Tibial nerve (tissue), 4 donors: ENCODE data around the gene DLGAP1. TPM values are rescaled to one million over a fixed set of nuclear protein-coding genes. Genes with fewer than 3 reads are reported as not detected.

Experiments used
- DNase-seq, 2 donors: peaks; one replicate each; pipeline ENCODE4 v3.0.0-alpha.2; 2019; ENCODE audit warnings: low spot score in 2 of 2
- H3K27ac ChIP-seq, 4 donors: fragments of 200-600 bp; sonication (generic) in 3 of 4; one replicate each; pipeline ENCODE4 v1.5.1; 2017 to 2019; ENCODE audit warnings: mild to moderate bottlenecking in 1 of 4
- H3K27me3 ChIP-seq, 2 donors: fragments of 200-600 bp; sonication (generic) in 1 of 2; one replicate each; pipeline versions ENCODE4 v1.5.1 to v1.6.0; 2017 to 2019
- H3K36me3 ChIP-seq, 3 donors: fragments of 200-600 bp; sonication (generic); one replicate each; pipeline ENCODE4 v1.5.1; 2018 to 2019
- H3K4me1 ChIP-seq, 4 donors: fragments of 200-600 bp; sonication (generic) in 3 of 4; one replicate each; pipeline ENCODE4 v1.5.1; 2017 to 2019
- H3K4me3 ChIP-seq, 4 donors: fragments of 200-600 bp; sonication (generic) in 3 of 4; one replicate each; pipeline ENCODE4 v1.5.1; 2017 to 2019; ENCODE audit warnings: mild to moderate bottlenecking in 1 of 4, moderate library complexity in 1 of 4
- H3K9me3 ChIP-seq, 4 donors: fragments of 200-600 bp; sonication (generic) in 3 of 4; one replicate each; pipeline ENCODE4 v1.5.1; 2017 to 2019
- CTCF ChIP-seq, 5 experiments: fragments of 200-600 bp in 3 of 5; fragments of 450-650 bp in 2 of 5; sonication (generic) in 3 of 5; IDR thresholded peaks; one replicate each; pipeline ENCODE4 v1.5.1; 2016 to 2019; ENCODE audit warnings: antibody characterized with exemption in 5 of 5, mild to moderate bottlenecking in 3 of 5, moderate library complexity in 2 of 5
- EP300 ChIP-seq, 2 donors: sonication (generic); formaldehyde crosslinking; IDR thresholded peaks; one replicate each; pipeline ENCODE4 v1.6.1; 2017; ENCODE audit warnings: antibody characterized with exemption in 2 of 2, mild to moderate bottlenecking in 1 of 2
- POLR2A ChIP-seq, 2 donors: fragments of 450-650 bp; IDR thresholded peaks; one replicate each; pipeline ENCODE4 v1.6.1; 2017; ENCODE audit warnings: antibody characterized with exemption in 2 of 2, mild to moderate bottlenecking in 2 of 2, moderate library complexity in 2 of 2
- WGBS, 2 donors: methylation state at CpG; one replicate each; pipeline ENCODE4 v1.1.5; 2018; 5-methylcytosine and 5-hydroxymethylcytosine counted together
- total RNA-seq, 4 donors: library from RNA; depleted of rRNA; stranded (reverse); fragments of >200 nt; gene quantifications; one replicate each; pipeline ENCODE4 v1.1.0, GENCODE V29; 2016

The DLGAP1 gene
- total RNA-seq, 4 donors from 2014 or later, result 1.5 to 18.3 (median 2.5) TPM

DNA sequence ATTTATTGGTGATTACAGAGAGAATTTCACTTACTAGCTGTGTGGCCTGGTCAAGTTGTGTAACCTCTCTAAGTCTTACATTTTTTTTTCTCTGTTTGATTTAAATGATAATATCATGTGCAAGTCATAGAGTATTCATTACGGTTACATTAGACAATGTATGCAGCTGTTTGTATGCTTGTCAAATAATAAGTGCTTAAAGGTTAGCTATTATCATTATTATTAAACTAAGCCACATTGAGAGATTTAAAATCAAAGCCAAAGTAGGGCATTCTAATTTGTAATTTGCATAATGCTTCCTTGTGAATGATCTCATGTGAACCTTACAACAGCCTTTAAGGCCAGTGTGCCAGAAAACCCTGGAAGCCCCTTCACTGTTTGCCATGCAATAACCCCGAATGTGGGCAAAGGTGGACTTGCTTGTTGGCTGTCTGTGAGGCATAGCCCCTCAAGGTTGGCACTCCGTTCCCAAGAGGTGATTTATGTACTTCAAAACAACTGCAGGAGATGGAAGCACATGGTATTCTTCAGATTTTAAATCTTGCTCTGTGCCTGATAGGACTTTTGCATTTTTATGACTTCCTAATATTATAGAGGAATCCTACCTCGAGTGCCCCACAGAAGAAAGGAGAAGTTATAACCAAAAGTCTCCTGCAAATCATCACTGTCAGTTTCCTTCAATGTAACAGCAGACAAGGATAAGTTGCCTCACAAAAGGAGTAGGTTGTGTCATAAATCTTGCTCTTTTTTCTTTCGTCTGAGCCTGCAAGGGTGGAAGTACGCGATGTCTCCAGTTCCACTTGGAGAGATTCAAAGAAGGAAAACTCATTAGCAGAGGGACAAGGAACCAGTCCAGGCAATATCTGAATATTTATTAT lies 733.1 kb downstream of the DLGAP1 start:
- peak overlapping the region in 2 of 4 donors; percentile 30 to 47 for H3K27ac ChIP-seq
- TF ChIP-seq EP300 (IDR thresholded peaks at IDR 0.05) (peak; percentile 52 to 68), CTCF (IDR thresholded peaks at IDR 0.05) (no peak)
- no peaks in the 10 kb centered on the region for H3K27me3 ChIP-seq
- H3K4me3 ChIP-seq, result no peak overlapping the region
- H3K36me3 ChIP-seq, result no peaks in the 10 kb centered on the region
- no peak for DNase-seq
- no peaks in the 10 kb centered on the region for H3K9me3 ChIP-seq
- peaks cover 0 to 11% (median 4%) of the 10 kb centered on the region in 4 donors for H3K4me1 ChIP-seq
- 47 to 51% methylated on average over 7 of the region's 7 CpGs for WGBS, 2 donors

GRCh38 chr18:3720818-3721545 lies 734.1 kb downstream of the DLGAP1 start:
- no peak for TF ChIP-seq CTCF (IDR thresholded peaks at IDR 0.05)
- no peak for TF ChIP-seq POLR2A (IDR thresholded peaks at IDR 0.05)
- TF ChIP-seq EP300 (IDR thresholded peaks at IDR 0.05), result no peak
- H3K36me3 ChIP-seq, result no peaks in the 10 kb centered on the region
- 88 to 90% methylated on average over 4 of the region's 4 CpGs for WGBS, 2 donors
- no peak overlapping the region for H3K4me3 ChIP-seq
- no peak overlapping the region for H3K27ac ChIP-seq
- H3K27me3 ChIP-seq, result no peaks in the 10 kb centered on the region
- no peaks in the 10 kb centered on the region for H3K9me3 ChIP-seq
- peaks cover 0 to 11% (median 4%) of the 10 kb centered on the region in 4 donors for H3K4me1 ChIP-seq
- no peak for DNase-seq

DNA sequence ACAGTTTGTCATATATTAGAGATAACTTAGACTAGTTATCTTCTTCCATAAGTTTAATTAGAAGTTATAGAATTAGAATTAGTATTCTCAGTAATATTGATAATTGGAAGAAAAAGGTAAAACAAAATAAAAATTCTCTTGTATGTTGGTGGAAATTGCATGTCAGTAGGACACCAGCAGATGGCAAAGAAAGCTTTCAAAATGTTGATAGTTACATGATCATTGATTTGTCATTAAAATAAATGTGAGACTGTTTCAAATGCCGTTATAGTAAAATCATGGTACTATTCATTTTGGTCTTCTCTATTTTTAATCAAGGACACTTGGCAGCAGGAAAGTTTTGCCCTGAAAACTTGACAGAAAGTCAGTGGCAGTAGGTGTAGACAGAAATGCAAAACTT lies 734.9 kb downstream of the DLGAP1 start:
- no peak overlapping the region for H3K27ac ChIP-seq
- TF ChIP-seq EP300 (IDR thresholded peaks at IDR 0.05), result no peak
- no peak for TF ChIP-seq POLR2A (IDR thresholded peaks at IDR 0.05)
- no peak for TF ChIP-seq CTCF (IDR thresholded peaks at IDR 0.05)
- DNase-seq, result no peak
- no peaks in the 10 kb centered on the region for H3K27me3 ChIP-seq
- 80 to 91% methylated on average over 1 of the region's 1 CpG for WGBS, 2 donors
- H3K4me1 ChIP-seq, result peaks cover 0 to 11% (median 4%) of the 10 kb centered on the region in 4 donors
- no peak overlapping the region for H3K4me3 ChIP-seq
- H3K9me3 ChIP-seq, result no peaks in the 10 kb centered on the region
- H3K36me3 ChIP-seq, result no peaks in the 10 kb centered on the region

- Histone ChIP-seq H3K27ac (no peak overlapping the region), H3K27me3 (no peaks in the 10 kb centered on the region), H3K9me3 (no peaks in the 10 kb centered on the region), H3K4me3 (no peak overlapping the region), H3K4me1 (peaks cover 0 to 4% (median 0%) of the 10 kb centered on the region in 4 donors), H3K36me3 (no peaks in the 10 kb centered on the region)
- DNase-seq, result no peak
- no peak for TF ChIP-seq CTCF (IDR thresholded peaks at IDR 0.05)
- TF ChIP-seq EP300 (IDR thresholded peaks at IDR 0.05), result no peak
- TF ChIP-seq POLR2A (IDR thresholded peaks at IDR 0.05), result no peak
- WGBS, 2 donors, result 80 to 82% methylated on average over 5 of the region's 5 CpGs
Observed at GRCh38 chr18:3717376-3718025, 737.6 kb downstream of the DLGAP1 start.
